GM19193 (cell line): Measurements from ENCODE around the gene ASTN2.

Experiments used
- POLR2A ChIP-seq: IDR thresholded peaks from 4 replicates; pipeline ENCODE4 v1.6.1; 2011; ENCODE audit not compliant: insufficient read depth, insufficient read length; ENCODE audit errors: extremely low read depth

Gene ASTN2

DNA sequence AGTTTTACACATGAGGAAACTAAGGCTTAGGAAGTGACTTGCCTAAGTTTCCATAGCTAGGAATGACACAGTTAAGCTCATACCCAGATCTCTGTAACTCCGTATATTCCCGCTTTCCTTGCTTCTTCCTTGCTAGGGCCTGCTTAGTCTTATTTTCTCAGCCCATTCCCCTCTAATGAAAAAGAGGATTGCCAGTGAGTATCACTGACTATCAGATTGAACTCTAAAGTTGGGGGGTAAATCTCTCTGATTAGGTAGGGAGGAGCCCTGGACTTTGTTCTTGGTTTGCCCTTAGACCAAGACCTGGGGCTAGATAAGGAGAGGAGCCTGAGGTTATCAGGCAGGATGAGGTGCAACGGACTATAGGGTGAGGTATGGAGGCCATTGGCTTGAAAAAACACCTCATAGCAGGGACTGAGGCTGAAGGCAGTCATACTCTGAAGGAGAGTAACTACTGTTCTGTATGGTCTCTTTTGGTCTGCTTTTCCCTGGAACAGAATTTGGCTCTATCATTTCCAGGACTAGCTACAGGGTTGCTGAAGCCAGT is 725.3 kb downstream of the ASTN2 start:
- TF ChIP-seq POLR2A: no peak

DNA sequence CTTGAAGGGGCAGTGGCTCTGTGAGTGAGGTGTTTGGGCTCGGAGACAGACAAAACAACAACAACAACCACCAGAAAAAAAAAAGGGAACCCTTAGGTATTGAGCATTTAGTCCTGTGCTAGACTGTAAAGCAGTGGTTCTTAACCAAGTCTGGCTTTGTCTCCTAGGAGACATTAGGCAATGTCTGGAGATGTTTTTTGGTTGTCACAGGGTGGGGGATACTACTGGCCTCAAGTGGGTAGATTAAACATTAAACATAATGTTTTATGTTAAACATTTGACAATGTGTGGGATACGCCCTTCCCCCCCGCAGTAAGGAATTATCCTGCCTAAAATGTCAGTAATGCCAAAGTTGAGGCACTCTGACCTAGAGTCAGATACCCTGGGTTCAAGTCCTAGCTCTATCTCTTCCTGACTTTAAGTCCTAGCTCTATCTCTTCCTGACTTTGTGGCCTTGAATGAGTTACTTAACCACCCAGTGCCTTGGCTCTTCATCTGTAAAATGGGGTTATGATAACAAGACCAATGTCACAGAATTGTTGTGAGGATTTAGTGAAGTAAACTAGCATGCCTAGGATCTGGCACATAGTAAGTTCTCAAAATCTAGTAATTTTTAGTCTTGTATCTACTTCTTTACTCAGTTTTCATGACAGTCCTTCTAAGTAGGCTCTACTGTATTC is 725.9 kb downstream of the ASTN2 start:
- no peak for TF ChIP-seq POLR2A

DNA sequence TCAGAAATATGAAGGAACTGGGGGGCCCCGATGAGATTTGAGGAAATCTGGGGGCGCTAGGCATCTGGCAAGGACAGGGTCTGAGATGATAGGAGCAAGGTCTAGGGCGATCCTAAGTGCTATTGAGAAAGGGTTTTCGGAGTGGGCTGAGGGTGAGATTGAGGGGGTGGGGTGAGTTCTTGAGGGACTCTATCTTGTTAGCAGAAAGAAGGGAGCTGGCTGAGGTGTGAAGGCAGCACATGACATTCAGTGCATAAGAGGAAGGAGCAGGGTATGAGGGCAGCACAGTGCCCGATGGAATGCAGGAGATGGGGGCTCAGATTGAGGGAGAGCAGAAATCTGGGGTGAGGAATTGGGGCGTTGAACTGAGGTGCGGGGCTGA is 727.1 kb downstream of the ASTN2 start:
- no peak for TF ChIP-seq POLR2A

GRCh38 chr9:116687074-116687753 is 727.6 kb downstream of the ASTN2 start, which contains the start of gene TRIM32:
Gene TRIM32, plus strand, starts transcription at chr9:116687305. Its CDS starts 10,438 bp downstream, at chr9:116697743.
- peak; percentile 85 for TF ChIP-seq POLR2A

DNA sequence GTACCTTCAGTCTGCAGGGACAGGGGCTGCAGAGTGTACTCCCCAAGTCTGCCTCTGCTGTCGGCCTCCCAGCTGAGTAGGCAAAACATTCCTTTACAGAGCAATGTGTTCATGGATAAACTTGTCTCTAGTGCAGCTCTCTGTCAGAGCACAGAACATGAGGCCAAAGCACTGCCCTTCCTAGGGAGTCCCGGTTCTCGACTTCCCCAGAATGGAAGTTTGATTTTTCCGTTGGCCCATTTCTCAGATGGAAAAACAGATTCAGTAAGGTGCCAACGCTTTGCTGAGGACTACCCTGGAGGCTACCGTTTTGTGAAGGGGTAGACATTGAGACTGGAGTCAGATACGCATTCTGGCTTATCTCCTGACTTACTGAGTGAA is 728.2 kb downstream of the ASTN2 start:
- no peak for TF ChIP-seq POLR2A

GRCh38 chr9:116686135-116686534 is 728.7 kb downstream of the ASTN2 start:
- TF ChIP-seq POLR2A: no peak

GRCh38 chr9:116685166-116685565 is 729.7 kb downstream of the ASTN2 start:
- no peak for TF ChIP-seq POLR2A

GRCh38 chr9:116683535-116683934 is 731.3 kb downstream of the ASTN2 start:
- TF ChIP-seq POLR2A: no peak

GRCh38 chr9:116674210-116674980 is 740.5 kb downstream of the ASTN2 start:
- no peak for TF ChIP-seq POLR2A

DNA sequence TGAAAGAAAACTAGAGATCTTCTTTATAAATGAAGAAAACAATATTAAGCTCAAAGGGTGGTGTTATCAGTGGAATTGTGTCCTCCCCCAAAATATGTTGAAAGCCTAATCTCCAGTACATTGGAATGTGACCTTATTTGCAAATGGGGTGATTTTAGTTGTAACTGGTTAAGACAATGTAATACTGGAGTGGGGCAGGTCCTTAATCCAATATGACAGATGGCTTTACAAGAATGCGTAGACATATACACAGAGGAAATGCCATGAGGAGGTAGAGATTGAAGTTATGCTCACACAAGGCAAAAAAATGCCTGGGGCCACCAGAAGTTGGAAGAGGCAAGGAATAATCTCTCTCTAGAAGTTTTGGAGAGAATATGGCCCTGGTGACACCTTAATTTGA is 741.5 kb downstream of the ASTN2 start:
- TF ChIP-seq POLR2A: no peak

- TF ChIP-seq POLR2A: no peak
Measured at GRCh38 chr9:116671605-116672004, 743.3 kb downstream of the ASTN2 start.

- no peak for TF ChIP-seq POLR2A
Measured at GRCh38 chr9:116668970-116669695, 745.7 kb downstream of the ASTN2 start.

DNA sequence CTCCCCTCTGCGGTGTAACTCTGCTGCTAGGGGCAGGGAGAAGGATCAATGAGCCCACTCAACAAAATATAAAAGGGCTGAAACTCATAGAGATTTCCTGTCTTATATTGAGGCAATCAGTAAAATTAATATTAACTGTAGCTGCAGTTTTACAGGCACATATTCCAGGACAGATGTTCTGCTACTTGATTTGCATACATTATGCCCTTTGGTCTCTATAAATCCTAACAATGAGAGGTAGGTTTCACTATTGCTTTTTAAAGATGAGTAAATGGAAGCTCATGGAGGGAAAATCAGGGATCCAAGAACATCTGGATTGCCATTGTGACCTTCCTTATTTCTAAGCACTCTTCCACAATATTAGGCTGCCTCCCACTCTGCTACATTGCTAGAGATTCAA is 751.3 kb downstream of the ASTN2 start:
- no peak for TF ChIP-seq POLR2A

- no peak for TF ChIP-seq POLR2A
Measured at GRCh38 chr9:116662646-116663310, 752.1 kb downstream of the ASTN2 start.
